ENCODE data around the gene TRIP6. TPM values are rescaled to one million over a fixed set of nuclear protein-coding genes. Genes with fewer than 3 reads are reported as not detected.

Gene TRIP6
- total RNA-seq, 1 donor from 2014 or later, result 14.9 TPM

DNA sequence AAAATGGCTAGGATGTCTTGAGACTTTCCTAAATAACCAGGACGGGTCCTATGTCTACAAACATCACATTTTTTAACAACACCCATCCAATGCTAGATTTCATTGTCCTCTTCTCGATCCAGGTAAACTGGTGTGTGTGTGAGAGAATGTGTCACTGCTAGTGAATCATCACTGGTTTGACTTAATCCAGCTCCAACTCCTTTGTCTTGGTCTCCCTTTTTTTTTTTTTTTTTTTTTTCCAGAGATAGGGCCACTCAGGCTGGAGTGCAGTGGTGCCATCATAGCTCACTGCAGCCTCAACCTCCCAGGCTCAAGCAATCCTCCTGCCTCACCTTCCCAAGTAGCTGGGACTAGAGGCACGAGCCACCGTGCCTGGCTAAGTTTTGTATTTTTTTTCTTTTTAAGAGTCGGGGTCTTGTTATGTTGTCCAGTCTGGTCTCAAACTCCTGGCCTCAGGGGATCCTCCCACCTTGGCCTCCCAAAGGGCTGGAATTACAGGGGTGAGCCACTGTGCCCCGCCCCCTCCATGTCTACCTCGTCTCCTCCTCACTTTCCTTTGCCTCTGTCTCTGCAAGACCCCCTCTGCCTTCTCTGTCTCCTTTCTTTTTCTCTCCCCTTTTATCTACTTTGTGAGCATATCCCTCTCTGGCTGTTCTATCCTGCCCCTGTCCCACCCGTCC, 24.5 kb downstream of the TRIP6 start:
- Histone ChIP-seq H3K27ac (no peak overlapping the region), H3K4me3 (no peak overlapping the region)
- peak overlapping the region; percentile 76 for H3K27ac Mint-ChIP-seq

DNA sequence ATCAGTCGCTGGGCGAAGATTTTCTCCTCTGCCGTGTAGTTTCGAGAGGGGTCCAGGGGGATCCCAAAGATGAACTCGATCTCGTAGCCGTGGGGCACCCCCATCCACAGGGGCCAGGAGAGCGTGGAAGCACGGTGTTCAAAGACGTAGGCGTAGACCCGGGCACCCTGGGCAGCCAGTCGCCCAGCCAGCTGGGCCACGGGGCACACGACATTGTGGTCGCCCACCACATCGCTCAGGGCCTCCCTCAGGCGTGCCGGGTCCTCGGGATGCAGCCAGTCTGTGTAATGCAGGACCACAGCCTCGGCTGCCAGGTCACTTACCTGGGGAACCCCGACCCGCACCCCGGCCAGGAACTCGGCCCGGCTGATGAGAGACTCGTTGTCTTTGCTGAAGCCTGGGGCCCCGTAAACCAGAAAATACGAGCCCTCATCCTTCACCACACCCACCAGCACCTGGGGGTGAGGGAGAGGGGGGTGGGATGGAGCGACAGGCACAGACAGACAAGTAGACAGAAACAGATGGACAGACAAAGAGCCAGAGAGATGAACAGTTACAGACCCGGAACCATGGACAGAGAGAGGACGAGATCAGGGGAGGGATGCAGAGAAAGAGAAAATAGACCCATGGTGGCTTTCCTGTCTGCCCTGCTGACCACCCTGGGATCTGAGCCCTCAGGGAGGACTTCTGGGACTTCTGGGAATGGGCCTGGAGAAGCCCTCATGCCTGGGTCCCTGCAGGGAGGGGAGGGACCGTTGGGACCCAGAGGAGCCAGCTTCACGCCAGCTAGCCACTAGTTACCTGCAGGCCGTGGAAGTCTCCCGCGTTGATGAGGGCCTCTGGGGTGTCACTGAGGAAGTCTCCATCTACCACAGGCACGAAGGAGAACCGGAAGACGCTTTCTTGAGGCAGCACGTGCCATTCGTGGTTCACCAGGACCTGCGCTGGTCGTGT, 25.5 kb downstream of the TRIP6 start:
- Histone ChIP-seq H4K20me1 (ENCODE audit: low read depth) (peaks cover 20% of the 10 kb centered on the region), H3K27ac (no peak overlapping the region), H3K27me3 (peaks cover 29% of the 10 kb centered on the region), H3K4me1 (peaks cover 18% of the 10 kb centered on the region), H3K9ac (no peak overlapping the region), H3K36me3 (no peaks in the 10 kb centered on the region), H3K79me2 (ENCODE audit: low read depth) (peaks cover 11% of the 10 kb centered on the region), H2AFZ (replicated peaks) (no peak overlapping the region), H3K4me2 (no peak overlapping the region), H3F3A (ENCODE audit: low read depth) (peaks cover 38% of the 10 kb centered on the region), H3K4me3 (no peak overlapping the region), H3K9me3 (ENCODE audit: low read depth) (no peaks in the 10 kb centered on the region)
- Mint-ChIP-seq H3K36me3 (peaks cover 7% of the 10 kb centered on the region), H3K4me1 (peaks cover 35% of the 10 kb centered on the region), H3K4me3 (peak overlapping the region; percentile 20), H3K27me3 (ENCODE audit: insufficient read depth, low read depth) (peaks cover 20% of the 10 kb centered on the region), H3K9me3 (no peaks in the 10 kb centered on the region), H3K27ac (no peak overlapping the region)
- TF ChIP-seq EZH2phosphoT487 (IDR thresholded peaks at IDR 0.05) (no peak), EZH2 (IDR thresholded peaks at IDR 0.05) (no peak)
- TF ChIP-seq, protein P1, sequence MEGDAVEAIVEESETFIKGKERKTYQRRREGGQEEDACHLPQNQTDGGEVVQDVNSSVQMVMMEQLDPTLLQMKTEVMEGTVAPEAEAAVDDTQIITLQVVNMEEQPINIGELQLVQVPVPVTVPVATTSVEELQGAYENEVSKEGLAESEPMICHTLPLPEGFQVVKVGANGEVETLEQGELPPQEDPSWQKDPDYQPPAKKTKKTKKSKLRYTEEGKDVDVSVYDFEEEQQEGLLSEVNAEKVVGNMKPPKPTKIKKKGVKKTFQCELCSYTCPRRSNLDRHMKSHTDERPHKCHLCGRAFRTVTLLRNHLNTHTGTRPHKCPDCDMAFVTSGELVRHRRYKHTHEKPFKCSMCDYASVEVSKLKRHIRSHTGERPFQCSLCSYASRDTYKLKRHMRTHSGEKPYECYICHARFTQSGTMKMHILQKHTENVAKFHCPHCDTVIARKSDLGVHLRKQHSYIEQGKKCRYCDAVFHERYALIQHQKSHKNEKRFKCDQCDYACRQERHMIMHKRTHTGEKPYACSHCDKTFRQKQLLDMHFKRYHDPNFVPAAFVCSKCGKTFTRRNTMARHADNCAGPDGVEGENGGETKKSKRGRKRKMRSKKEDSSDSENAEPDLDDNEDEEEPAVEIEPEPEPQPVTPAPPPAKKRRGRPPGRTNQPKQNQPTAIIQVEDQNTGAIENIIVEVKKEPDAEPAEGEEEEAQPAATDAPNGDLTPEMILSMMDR (IDR thresholded peaks at IDR 0.05), result no peak
- DNase-seq (ENCODE audit: low spot score), result no peak

More for the DNA sequence above, 24.5 kb downstream of the TRIP6 start:
- peak overlapping the region; percentile 74 for H3K4me3 Mint-ChIP-seq
- H2AFZ ChIP-seq (replicated peaks), result no peak overlapping the region
- H3K4me1 ChIP-seq, result peaks cover 18% of the 10 kb centered on the region
- DNase-seq (ENCODE audit: low spot score), result no peak
- peak overlapping the region; percentile 95 for H3K4me2 ChIP-seq
- TF ChIP-seq, protein P1 (IDR thresholded peaks at IDR 0.05), result no peak
- peak; percentile 1 for TF ChIP-seq EZH2 (IDR thresholded peaks at IDR 0.05)
- peaks cover 29% of the 10 kb centered on the region for H4K20me1 ChIP-seq (ENCODE audit: low read depth)
- peaks cover 38% of the 10 kb centered on the region for H3K4me1 Mint-ChIP-seq
- no peaks in the 10 kb centered on the region for H3K36me3 ChIP-seq
- peaks cover 19% of the 10 kb centered on the region for H3K27me3 Mint-ChIP-seq (ENCODE audit: insufficient read depth, low read depth)
- H3K9me3 Mint-ChIP-seq, result no peaks in the 10 kb centered on the region
- H3K9me3 ChIP-seq (ENCODE audit: low read depth), result no peaks in the 10 kb centered on the region
- H3K9ac ChIP-seq, result no peak overlapping the region
- peaks cover 14% of the 10 kb centered on the region for H3K79me2 ChIP-seq (ENCODE audit: low read depth)
- peaks cover 12% of the 10 kb centered on the region for H3K36me3 Mint-ChIP-seq
- H3F3A ChIP-seq (ENCODE audit: low read depth), result peaks cover 41% of the 10 kb centered on the region
- H3K27me3 ChIP-seq, result peaks cover 20% of the 10 kb centered on the region

DNA sequence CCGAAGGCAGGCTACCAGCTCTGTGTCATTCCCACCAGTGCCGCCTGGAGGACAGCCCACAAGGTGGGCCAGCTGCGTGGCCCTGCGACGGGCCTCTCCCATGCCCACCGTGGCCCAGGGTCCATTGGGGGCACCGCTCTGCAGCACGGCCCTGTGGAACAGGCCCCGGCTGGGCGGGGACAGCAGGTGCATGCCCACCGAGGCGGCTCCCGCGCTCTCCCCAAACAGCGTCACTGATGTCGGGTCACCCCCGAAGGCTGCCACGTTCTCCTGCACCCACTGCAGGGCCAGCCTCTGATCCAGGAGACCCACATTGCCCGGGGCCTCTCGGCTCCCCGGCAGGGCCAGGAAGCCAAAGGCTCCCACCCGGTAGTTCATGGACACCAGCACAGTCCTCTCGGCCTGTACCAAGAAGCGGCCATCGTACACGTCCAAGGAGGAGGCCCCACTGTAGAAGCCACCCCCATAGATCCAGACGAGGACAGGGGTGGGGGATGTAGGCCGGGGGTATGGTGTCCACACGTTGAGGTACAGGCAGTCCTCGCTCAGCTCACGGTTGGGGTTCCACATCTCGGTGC, 26.2 kb downstream of the TRIP6 start:
- Histone ChIP-seq H3F3A (ENCODE audit: low read depth) (peaks cover 34% of the 10 kb centered on the region), H3K9me3 (ENCODE audit: low read depth) (no peaks in the 10 kb centered on the region), H3K27me3 (peaks cover 34% of the 10 kb centered on the region), H3K4me2 (no peak overlapping the region), H3K79me2 (ENCODE audit: low read depth) (peaks cover 8% of the 10 kb centered on the region), H3K9ac (no peak overlapping the region), H3K27ac (no peak overlapping the region), H3K36me3 (no peaks in the 10 kb centered on the region), H3K4me1 (peaks cover 17% of the 10 kb centered on the region), H2AFZ (replicated peaks) (no peak overlapping the region), H4K20me1 (ENCODE audit: low read depth) (peaks cover 12% of the 10 kb centered on the region), H3K4me3 (no peak overlapping the region)
- no peaks in the 10 kb centered on the region for H3K9me3 Mint-ChIP-seq
- DNase-seq (ENCODE audit: low spot score), result no peak
- peak overlapping the region; percentile 1 for H3K4me3 Mint-ChIP-seq
- peaks cover 31% of the 10 kb centered on the region for H3K4me1 Mint-ChIP-seq
- no peak overlapping the region for H3K27ac Mint-ChIP-seq
- peaks cover 2% of the 10 kb centered on the region for H3K36me3 Mint-ChIP-seq
- TF ChIP-seq EZH2phosphoT487 (IDR thresholded peaks at IDR 0.05), result no peak
- no peak for TF ChIP-seq EZH2 (IDR thresholded peaks at IDR 0.05)
- TF ChIP-seq, protein P1 (IDR thresholded peaks at IDR 0.05), result no peak
- peaks cover 26% of the 10 kb centered on the region for H3K27me3 Mint-ChIP-seq (ENCODE audit: insufficient read depth, low read depth)

Measured in neural progenitor cell (in vitro differentiated cells).